GM12892 (cell line): ENCODE measurements around the gene SSR4.

Experiments
- POLR2A ChIP-seq: IDR thresholded peaks from 2 replicates; pipeline ENCODE4 v1.6.1; 2011; ENCODE audit warnings: low read depth, low read length, control low read depth
- POLR2AphosphoS5 ChIP-seq: IDR thresholded peaks from 2 replicates; pipeline ENCODE4 v1.6.1; 2011; ENCODE audit warnings: low read depth, low read length, control low read depth
- TAF1 ChIP-seq: IDR thresholded peaks from 2 replicates; pipeline ENCODE4 v1.6.1; 2011; ENCODE audit warnings: low read depth, mild to moderate bottlenecking, control low read depth, low read length, borderline replicate concordance

DNA sequence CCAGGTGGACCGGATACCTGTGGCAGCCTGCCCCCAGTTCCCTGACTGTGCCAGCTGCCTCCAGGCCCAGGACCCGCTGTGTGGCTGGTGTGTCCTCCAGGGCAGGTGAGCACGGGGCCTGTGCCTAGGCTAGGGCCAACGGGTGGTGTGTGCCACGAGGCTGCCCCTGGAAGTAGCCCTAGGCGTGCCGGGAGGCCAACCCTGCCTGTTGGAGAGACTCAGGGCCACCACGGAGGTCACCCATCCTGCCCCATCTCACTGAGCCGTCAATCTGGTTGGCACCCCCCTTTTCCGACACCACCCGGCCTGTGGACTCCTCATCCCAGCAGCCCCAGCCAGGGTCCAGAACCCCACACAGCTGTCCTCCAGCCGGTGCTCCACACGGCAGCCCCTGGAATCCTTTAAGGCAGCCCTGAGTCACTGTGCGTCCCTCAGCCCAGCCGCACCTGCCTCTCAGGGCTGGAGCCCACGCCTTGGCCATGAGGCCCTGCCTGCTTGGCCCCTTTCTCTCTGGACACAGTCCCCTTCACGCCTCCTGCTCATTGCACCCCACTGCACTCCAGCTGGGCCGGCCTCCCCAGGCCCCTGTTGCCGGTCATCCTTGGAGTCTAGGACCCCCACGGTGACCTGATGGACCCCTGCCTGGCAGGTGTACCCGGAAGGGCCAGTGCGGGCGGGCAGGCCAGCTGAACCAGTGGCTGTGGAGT is 25.2 kb upstream of the SSR4 start:
- TF ChIP-seq POLR2A (no peak), POLR2AphosphoS5 (no peak), TAF1 (no peak)
